Panc1 (cell line): ENCODE measurements around the gene BTBD1. TPM values are rescaled to one million over a fixed set of nuclear protein-coding genes. Genes with fewer than 3 reads are reported as not detected.

Experiments
- ATAC-seq: fragments of 200-7000 bp; cut with Tn5 transposase; 2 replicates; pipeline ENCODE4 v1.9.1; 2020; ENCODE audit warnings: mild to moderate bottlenecking, moderate library complexity
- BruUV-seq: library from RNA; stranded (reverse); fragments of 400-500 nt; replicated peaks from 2 replicates; lab custom pipeline; 2021; lab: Mats Ljungman, UMichigan
- CTCF ChIA-PET: fragments of 300-600 bp; sonication (Branson Sonifier 250); formaldehyde crosslinking; loops from one replicate; lab custom pipeline; 2022; ENCODE audit warnings: antibody characterized with exemption; lab: Charles Lee
- POLR2A ChIA-PET: fragments of 300-600 bp; sonication (Branson Sonifier 250); formaldehyde crosslinking; loops from one replicate; lab custom pipeline; 2022; ENCODE audit warnings: antibody characterized with exemption; lab: Charles Lee
- DNase-seq: peaks from one replicate; pipeline ENCODE4 v3.0.0-alpha.2; 2010; ENCODE audit warnings: low read depth, low spot score
- H3K27ac ChIP-seq: 2 replicates; pipeline ENCODE4 v1.5.1; 2011; ENCODE audit warnings: mild to moderate bottlenecking, low read length, inconsistent platforms
- H3K27me3 ChIP-seq: fragments of 200-500 bp; sonication (Bioruptor generic); 2 replicates; pipeline ENCODE4 v1.6.0; 2014; ENCODE audit warnings: low read length, inconsistent platforms; ENCODE audit not compliant: control insufficient read depth, insufficient read depth
- H3K36me3 ChIP-seq: fragments of 200-500 bp; sonication (Bioruptor generic); 2 replicates; pipeline ENCODE4 v1.5.1; 2014; ENCODE audit warnings: inconsistent platforms, mild to moderate bottlenecking, low read length, moderate library complexity; ENCODE audit not compliant: control insufficient read depth, insufficient read depth
- H3K4me1 ChIP-seq: 2 replicates; pipeline ENCODE4 v1.5.1; 2011; ENCODE audit warnings: inconsistent platforms, mild to moderate bottlenecking, low read length, moderate library complexity; ENCODE audit not compliant: control insufficient read depth, insufficient read depth
- H3K4me3 ChIP-seq, 2 experiments: 2 replicates each; pipeline ENCODE4 v1.5.1; 2011 to 2012; ENCODE audit warnings: low read depth in 2 of 2, low read length in 2 of 2, mild to moderate bottlenecking in 2 of 2, inconsistent platforms in 1 of 2, moderate library complexity in 1 of 2
- H3K9me3 ChIP-seq: fragments of 200-500 bp; sonication (Bioruptor generic); 2 replicates; pipeline ENCODE4 v1.5.1; 2014; ENCODE audit warnings: low read depth, mild to moderate bottlenecking, inconsistent platforms, low read length, moderate library complexity; ENCODE audit not compliant: control insufficient read depth, insufficient read depth
- POLR2AphosphoS5 ChIP-seq: IDR thresholded peaks from 2 replicates; pipeline ENCODE4 v1.6.1; 2012; ENCODE audit warnings: mild to moderate bottlenecking, low read depth, low read length, moderate library complexity
- SIN3A ChIP-seq: IDR thresholded peaks from 2 replicates; pipeline ENCODE4 v1.6.1; 2012; ENCODE audit warnings: low read depth, mild to moderate bottlenecking, low read length, moderate library complexity, borderline replicate concordance; ENCODE audit not compliant: insufficient read depth
- TCF7L2 ChIP-seq: IDR thresholded peaks from 2 replicates; pipeline ENCODE4 v1.6.1; 2011; ENCODE audit warnings: mild to moderate bottlenecking, low read depth, low read length, inconsistent platforms
- in situ Hi-C: cut with HindIII; loops from 2 replicates; pipeline ENCODE4 v1.10.0; 2016; ENCODE audit warnings: low sequenced_read_pairs, low pct_unique_long_range_greater_than_20kb
- intact Hi-C: fragments of 100-400 bp; cut with micrococcal nuclease; formaldehyde crosslinking; loops from one replicate; pipeline ENCODE4 v1.10.0; 2022; ENCODE audit not compliant: unreplicated experiment
- microRNA-seq: library from miRNA; unstranded; fragments of <30 nt; microRNA quantifications from one replicate; pipeline ENCODE4 v1.1.0, GENCODE V29; 2020; ENCODE audit not compliant: unreplicated experiment
- total RNA-seq: library from RNA; stranded (reverse); gene quantifications from one replicate; pipeline ENCODE4 v1.2.1, GENCODE V29; 2021; ENCODE audit not compliant: unreplicated experiment
- TF ChIP-seq, protein P1 (sequence below): fragments of 450-650 bp; IDR thresholded peaks from 2 replicates; pipeline ENCODE4 v1.5.1; 2017; ENCODE audit warnings: mild to moderate bottlenecking
- TF ChIP-seq, protein P2 (sequence below), 2 experiments: IDR thresholded peaks; 2 replicates each; pipeline ENCODE4 v1.6.1; 2011 to 2012; ENCODE audit warnings: low read depth in 2 of 2, control low read depth in 1 of 2, low read length in 1 of 2, mild to moderate bottlenecking in 1 of 2, moderate library complexity in 1 of 2; ENCODE audit not compliant: insufficient read depth in 1 of 2

Gene BTBD1
- total RNA-seq, 1 experiment from 2014 or later: 88.4 TPM

- in situ Hi-C loops: no loop called here
- DNase-seq (no peak), ATAC-seq (no peak)
- BruUV-seq: no TSS peak
- Histone ChIP-seq H3K27ac (no peak overlapping the region), H3K36me3 (no peaks in the 10 kb centered on the region), H3K27me3 (no peaks in the 10 kb centered on the region), H3K4me1 (no peaks in the 10 kb centered on the region), H3K9me3 (no peaks in the 10 kb centered on the region), H3K4me3 (no peak overlapping the region)
- CTCF ChIA-PET: interaction anchor here (0.6 kb wide), 1 partner anchor 26 kb away, joined by 5 read pairs; no protein-coding TSS in a partner anchor
- TF ChIP-seq POLR2AphosphoS5 (no peak), SIN3A (no peak), TCF7L2 (no peak)
- TF ChIP-seq, protein P1, sequence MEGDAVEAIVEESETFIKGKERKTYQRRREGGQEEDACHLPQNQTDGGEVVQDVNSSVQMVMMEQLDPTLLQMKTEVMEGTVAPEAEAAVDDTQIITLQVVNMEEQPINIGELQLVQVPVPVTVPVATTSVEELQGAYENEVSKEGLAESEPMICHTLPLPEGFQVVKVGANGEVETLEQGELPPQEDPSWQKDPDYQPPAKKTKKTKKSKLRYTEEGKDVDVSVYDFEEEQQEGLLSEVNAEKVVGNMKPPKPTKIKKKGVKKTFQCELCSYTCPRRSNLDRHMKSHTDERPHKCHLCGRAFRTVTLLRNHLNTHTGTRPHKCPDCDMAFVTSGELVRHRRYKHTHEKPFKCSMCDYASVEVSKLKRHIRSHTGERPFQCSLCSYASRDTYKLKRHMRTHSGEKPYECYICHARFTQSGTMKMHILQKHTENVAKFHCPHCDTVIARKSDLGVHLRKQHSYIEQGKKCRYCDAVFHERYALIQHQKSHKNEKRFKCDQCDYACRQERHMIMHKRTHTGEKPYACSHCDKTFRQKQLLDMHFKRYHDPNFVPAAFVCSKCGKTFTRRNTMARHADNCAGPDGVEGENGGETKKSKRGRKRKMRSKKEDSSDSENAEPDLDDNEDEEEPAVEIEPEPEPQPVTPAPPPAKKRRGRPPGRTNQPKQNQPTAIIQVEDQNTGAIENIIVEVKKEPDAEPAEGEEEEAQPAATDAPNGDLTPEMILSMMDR: no peak
- TF ChIP-seq, protein P2, sequence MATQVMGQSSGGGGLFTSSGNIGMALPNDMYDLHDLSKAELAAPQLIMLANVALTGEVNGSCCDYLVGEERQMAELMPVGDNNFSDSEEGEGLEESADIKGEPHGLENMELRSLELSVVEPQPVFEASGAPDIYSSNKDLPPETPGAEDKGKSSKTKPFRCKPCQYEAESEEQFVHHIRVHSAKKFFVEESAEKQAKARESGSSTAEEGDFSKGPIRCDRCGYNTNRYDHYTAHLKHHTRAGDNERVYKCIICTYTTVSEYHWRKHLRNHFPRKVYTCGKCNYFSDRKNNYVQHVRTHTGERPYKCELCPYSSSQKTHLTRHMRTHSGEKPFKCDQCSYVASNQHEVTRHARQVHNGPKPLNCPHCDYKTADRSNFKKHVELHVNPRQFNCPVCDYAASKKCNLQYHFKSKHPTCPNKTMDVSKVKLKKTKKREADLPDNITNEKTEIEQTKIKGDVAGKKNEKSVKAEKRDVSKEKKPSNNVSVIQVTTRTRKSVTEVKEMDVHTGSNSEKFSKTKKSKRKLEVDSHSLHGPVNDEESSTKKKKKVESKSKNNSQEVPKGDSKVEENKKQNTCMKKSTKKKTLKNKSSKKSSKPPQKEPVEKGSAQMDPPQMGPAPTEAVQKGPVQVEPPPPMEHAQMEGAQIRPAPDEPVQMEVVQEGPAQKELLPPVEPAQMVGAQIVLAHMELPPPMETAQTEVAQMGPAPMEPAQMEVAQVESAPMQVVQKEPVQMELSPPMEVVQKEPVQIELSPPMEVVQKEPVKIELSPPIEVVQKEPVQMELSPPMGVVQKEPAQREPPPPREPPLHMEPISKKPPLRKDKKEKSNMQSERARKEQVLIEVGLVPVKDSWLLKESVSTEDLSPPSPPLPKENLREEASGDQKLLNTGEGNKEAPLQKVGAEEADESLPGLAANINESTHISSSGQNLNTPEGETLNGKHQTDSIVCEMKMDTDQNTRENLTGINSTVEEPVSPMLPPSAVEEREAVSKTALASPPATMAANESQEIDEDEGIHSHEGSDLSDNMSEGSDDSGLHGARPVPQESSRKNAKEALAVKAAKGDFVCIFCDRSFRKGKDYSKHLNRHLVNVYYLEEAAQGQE (IDR thresholded peaks at IDR 0.05; ENCODE audit: insufficient read depth in 1 of 2, low read depth in 2 of 2, low read length in 1 of 2): no peak
- POLR2A ChIA-PET: interaction anchor here (0.6 kb wide), 1 partner anchor 75 kb away, joined by 4 read pairs; no protein-coding TSS in a partner anchor
- intact Hi-C loops: no loop called here
These were observed 100.4 kb downstream of the BTBD1 start for GRCh38 chr15:82966671-82967071.

Small RNAs within 50 kb of the gene (microRNA-seq; reads per million reads assigned to microRNA genes)
- not detected for gene MIR4515

Other genes with a start within 250 kb of the BTBD1 start
- gene HOMER2, start 114.5 kb downstream of the BTBD1 start, total RNA-seq: 35.9 TPM
- gene RAMAC, start 81.0 kb downstream of the BTBD1 start, total RNA-seq: 32.0 TPM
- 21.1 TPM for gene C15orf40, start 55.6 kb downstream of the BTBD1 start, total RNA-seq
- gene TM6SF1, start 40.4 kb upstream of the BTBD1 start, total RNA-seq: 0.69 TPM
- 34.1 TPM for gene HDGFL3, start 140.6 kb upstream of the BTBD1 start, total RNA-seq
- not detected for gene BNC1, start 217.4 kb upstream of the BTBD1 start, total RNA-seq